ENCODE results near the gene LRRC74A.

The LRRC74A gene

GRCh38 chr14:76826122-76826521 lies at the start of gene LRRC74A:
Gene LRRC74A, plus strand, starts transcription at chr14:76826408. Its CDS starts 290 bp downstream, at chr14:76826698.
- no peak for DNase-seq (ENCODE audit: low read depth in 2 of 2)

GRCh38 chr14:76776428-76777251 lies 49.6 kb upstream of the LRRC74A start:
- DNase-seq (ENCODE audit: low read depth in 2 of 2) = no peak

GRCh38 chr14:76777721-76778120 lies 48.5 kb upstream of the LRRC74A start:
- no peak for DNase-seq (ENCODE audit: low read depth in 2 of 2)

GRCh38 chr14:76778546-76779215 lies 47.5 kb upstream of the LRRC74A start:
- DNase-seq (ENCODE audit: low read depth in 2 of 2) = no peak

GRCh38 chr14:76779221-76780057 lies 46.8 kb upstream of the LRRC74A start:
- no peak for DNase-seq (ENCODE audit: low read depth in 2 of 2)

GRCh38 chr14:76780058-76780345 lies 46.2 kb upstream of the LRRC74A start:
- DNase-seq (ENCODE audit: low read depth in 2 of 2) = no peak

- DNase-seq (ENCODE audit: low read depth in 2 of 2) = no peak
Observed at GRCh38 chr14:76780360-76780759, 45.8 kb upstream of the LRRC74A start.

- DNase-seq (ENCODE audit: low read depth in 2 of 2) = no peak
Observed at GRCh38 chr14:76780875-76781647, 45.1 kb upstream of the LRRC74A start.

GRCh38 chr14:76781648-76782051 lies 44.6 kb upstream of the LRRC74A start:
- DNase-seq (ENCODE audit: low read depth in 2 of 2) = no peak

GRCh38 chr14:76782115-76782884 lies 43.9 kb upstream of the LRRC74A start:
- DNase-seq (ENCODE audit: low read depth in 2 of 2) = no peak

GRCh38 chr14:76782885-76783566 lies 43.2 kb upstream of the LRRC74A start:
- no peak for DNase-seq (ENCODE audit: low read depth in 2 of 2)

GRCh38 chr14:76784266-76784874 lies 41.8 kb upstream of the LRRC74A start:
- DNase-seq (ENCODE audit: low read depth in 2 of 2) = no peak

GRCh38 chr14:76784881-76785280 lies 41.3 kb upstream of the LRRC74A start:
- DNase-seq (ENCODE audit: low read depth in 2 of 2) = peak; percentile 25 to 40

GRCh38 chr14:76786601-76787000 lies 39.6 kb upstream of the LRRC74A start:
- DNase-seq (ENCODE audit: low read depth in 2 of 2) = no peak

- no peak for DNase-seq (ENCODE audit: low read depth in 2 of 2)
Observed at GRCh38 chr14:76792422-76792821, 33.8 kb upstream of the LRRC74A start.

GRCh38 chr14:76793324-76793723 lies 32.9 kb upstream of the LRRC74A start:
- DNase-seq (ENCODE audit: low read depth in 2 of 2) = no peak

GRCh38 chr14:76793956-76794355 lies 32.3 kb upstream of the LRRC74A start:
- DNase-seq (ENCODE audit: low read depth in 2 of 2) = no peak

- no peak for DNase-seq (ENCODE audit: low read depth in 2 of 2)
Observed at GRCh38 chr14:76806446-76806845, 19.8 kb upstream of the LRRC74A start.

- DNase-seq (ENCODE audit: low read depth in 2 of 2) = no peak
Observed at GRCh38 chr14:76808011-76808410, 18.2 kb upstream of the LRRC74A start.

GRCh38 chr14:76808990-76809389 lies 17.2 kb upstream of the LRRC74A start:
- DNase-seq (ENCODE audit: low read depth in 2 of 2) = no peak
